ENCODE measurements around the gene BACH2. TPM values are rescaled to one million over a fixed set of nuclear protein-coding genes. Genes with fewer than 3 reads are reported as not detected.

BACH2 gene
- total RNA-seq, 2 donors from 2014 or later, result 0.52 to 1.2 TPM

DNA sequence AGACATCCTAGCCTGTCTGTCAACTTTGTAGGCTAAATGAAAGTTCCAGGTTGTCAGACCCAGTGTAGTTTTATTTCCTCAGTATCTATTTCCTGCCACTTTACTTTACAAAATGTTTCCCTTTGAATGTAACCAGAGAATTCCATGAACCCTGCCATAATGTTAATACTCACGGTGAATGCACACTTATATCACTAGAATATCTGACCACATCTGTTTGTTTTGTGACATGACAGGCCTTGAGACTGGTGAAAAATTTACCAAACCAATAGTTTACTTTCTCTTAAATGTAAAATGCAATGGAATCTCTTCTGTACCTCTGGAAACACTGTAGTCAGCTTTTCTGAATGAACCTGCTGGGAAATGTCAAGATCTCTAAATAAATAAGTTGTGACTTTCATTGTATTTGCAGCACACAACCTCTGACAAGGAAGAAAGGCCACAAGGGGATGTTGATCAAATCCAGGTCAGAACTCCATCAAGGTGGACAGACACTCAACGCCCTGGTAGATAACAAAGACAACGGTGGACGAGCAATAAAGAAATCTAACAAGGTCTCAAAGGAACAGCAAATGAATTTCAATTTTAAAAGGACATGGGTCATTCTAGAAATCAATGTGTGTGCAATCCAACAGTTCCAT, 59.2 kb downstream of the BACH2 start:
- no peaks in the 10 kb centered on the region for H3K4me1 ChIP-seq
- TF ChIP-seq, protein P1, sequence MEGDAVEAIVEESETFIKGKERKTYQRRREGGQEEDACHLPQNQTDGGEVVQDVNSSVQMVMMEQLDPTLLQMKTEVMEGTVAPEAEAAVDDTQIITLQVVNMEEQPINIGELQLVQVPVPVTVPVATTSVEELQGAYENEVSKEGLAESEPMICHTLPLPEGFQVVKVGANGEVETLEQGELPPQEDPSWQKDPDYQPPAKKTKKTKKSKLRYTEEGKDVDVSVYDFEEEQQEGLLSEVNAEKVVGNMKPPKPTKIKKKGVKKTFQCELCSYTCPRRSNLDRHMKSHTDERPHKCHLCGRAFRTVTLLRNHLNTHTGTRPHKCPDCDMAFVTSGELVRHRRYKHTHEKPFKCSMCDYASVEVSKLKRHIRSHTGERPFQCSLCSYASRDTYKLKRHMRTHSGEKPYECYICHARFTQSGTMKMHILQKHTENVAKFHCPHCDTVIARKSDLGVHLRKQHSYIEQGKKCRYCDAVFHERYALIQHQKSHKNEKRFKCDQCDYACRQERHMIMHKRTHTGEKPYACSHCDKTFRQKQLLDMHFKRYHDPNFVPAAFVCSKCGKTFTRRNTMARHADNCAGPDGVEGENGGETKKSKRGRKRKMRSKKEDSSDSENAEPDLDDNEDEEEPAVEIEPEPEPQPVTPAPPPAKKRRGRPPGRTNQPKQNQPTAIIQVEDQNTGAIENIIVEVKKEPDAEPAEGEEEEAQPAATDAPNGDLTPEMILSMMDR (IDR thresholded peaks at IDR 0.05), result no peak
- H3K36me3 ChIP-seq, result no peaks in the 10 kb centered on the region
- no peaks in the 10 kb centered on the region for H3K27me3 ChIP-seq
- H3K4me3 ChIP-seq, result no peak overlapping the region
- no peak overlapping the region for H3K27ac ChIP-seq
- H3K9me3 ChIP-seq, result no peaks in the 10 kb centered on the region
- no peak for DNase-seq
- no peak overlapping the region for H3K9ac ChIP-seq (ENCODE audit: low read depth in 2 of 2, low read length in 2 of 2)
- intact Hi-C loops (cut with DNase I), result no loop called here

DNA sequence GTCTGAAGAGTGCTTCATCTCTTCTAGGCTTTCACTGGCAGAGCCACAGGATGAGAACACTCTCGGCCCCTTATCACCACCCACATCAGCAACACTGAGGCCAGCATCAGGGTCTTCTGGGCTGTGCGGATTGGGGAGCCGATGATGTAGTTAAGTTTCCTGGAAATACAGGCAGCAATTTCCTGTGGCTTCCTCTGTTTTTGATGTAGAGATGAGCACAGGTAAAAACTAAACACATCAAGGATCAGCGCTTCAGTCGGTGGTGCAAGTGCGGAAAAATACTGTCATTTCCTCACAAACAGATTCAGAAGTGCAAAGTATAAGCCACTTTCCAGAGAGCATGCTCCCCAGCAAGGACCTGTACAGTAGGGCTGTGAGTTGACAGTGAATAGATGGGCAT, 62.6 kb downstream of the BACH2 start:
- H3K27me3 ChIP-seq, result no peaks in the 10 kb centered on the region
- intact Hi-C loops (cut with DNase I), result no loop called here
- H3K9ac ChIP-seq (ENCODE audit: low read depth in 2 of 2, low read length in 2 of 2), result no peak overlapping the region
- no peak overlapping the region for H3K4me3 ChIP-seq
- H3K9me3 ChIP-seq, result no peaks in the 10 kb centered on the region
- no peak for DNase-seq
- no peak overlapping the region for H3K27ac ChIP-seq
- H3K4me1 ChIP-seq, result no peaks in the 10 kb centered on the region
- TF ChIP-seq, protein P1 (IDR thresholded peaks at IDR 0.05), result no peak
- no peaks in the 10 kb centered on the region for H3K36me3 ChIP-seq

DNA sequence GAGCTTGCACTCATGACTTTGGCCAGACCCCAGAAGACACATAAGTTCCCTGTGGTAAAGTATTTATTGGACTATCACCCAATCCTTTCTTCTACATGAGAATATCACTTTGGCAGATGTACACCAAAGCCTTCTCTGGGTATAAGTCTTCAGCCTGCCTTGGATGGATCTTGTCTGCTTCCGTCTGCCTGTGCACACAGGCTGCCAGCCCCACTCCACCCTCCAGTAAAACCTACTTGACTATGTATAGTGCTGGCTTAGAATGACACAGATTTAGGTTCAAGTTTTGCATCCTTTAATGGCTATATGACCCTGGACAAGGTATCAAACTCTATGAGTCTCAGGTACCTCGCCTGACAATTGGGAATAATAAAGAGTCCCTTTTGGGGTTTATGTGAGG, 63.4 kb downstream of the BACH2 start:
- Histone ChIP-seq H3K9ac (ENCODE audit: low read depth in 2 of 2, low read length in 2 of 2) (no peak overlapping the region), H3K36me3 (no peaks in the 10 kb centered on the region), H3K9me3 (no peaks in the 10 kb centered on the region), H3K27ac (no peak overlapping the region), H3K4me3 (no peak overlapping the region), H3K4me1 (no peaks in the 10 kb centered on the region), H3K27me3 (no peaks in the 10 kb centered on the region)
- TF ChIP-seq, protein P1 (IDR thresholded peaks at IDR 0.05), result no peak
- intact Hi-C loops (cut with DNase I), result no loop called here
- no peak for DNase-seq

DNA sequence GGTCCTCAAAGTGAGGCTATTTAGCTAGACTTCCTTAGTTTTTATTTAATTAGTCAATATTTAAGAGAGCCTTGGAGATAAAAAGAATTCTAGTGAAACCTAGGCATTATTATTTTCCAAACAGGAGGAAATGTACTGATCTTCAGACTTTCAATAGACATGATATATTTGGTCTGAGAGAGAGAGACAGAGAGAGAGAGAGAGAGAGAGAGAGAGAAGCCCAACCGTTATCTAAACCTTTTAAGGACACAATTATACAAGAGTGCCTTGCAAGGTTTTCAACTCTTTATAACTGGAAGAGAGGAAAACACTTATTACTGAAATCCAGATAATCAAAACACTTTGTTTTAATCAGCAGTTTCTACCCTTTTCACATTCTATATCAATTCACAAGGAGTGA, 64.8 kb downstream of the BACH2 start:
- no peak overlapping the region for H3K4me3 ChIP-seq
- H3K36me3 ChIP-seq, result no peaks in the 10 kb centered on the region
- H3K27ac ChIP-seq, result no peak overlapping the region
- no peak overlapping the region for H3K9ac ChIP-seq (ENCODE audit: low read depth in 2 of 2, low read length in 2 of 2)
- intact Hi-C loops (cut with DNase I), result no loop called here
- no peaks in the 10 kb centered on the region for H3K9me3 ChIP-seq
- no peaks in the 10 kb centered on the region for H3K4me1 ChIP-seq
- no peak for DNase-seq
- TF ChIP-seq, protein P1 (IDR thresholded peaks at IDR 0.05), result no peak
- H3K27me3 ChIP-seq, result no peaks in the 10 kb centered on the region

DNA sequence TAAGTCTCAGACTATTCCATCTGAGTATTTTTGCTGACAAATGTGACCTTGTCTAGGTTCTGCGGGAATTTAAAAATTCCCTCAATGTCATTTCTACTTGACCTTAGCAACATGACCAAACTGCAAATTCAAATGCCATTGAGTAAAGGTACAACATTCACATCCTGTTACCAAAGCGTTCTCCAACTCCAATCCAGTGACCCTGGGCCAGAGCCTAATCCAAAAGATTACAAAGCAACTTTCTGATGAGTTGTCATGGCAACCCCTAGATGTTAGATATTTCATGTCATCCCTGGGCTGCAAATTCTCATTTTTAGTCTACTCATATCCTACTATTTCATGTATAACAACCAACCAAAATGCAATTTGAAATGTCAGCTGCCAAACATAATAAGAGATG, 65.3 kb downstream of the BACH2 start:
- TF ChIP-seq, protein P1 (IDR thresholded peaks at IDR 0.05), result no peak
- H3K27ac ChIP-seq, result no peak overlapping the region
- no peak overlapping the region for H3K4me3 ChIP-seq
- no peaks in the 10 kb centered on the region for H3K27me3 ChIP-seq
- intact Hi-C loops (cut with DNase I), result no loop called here
- no peaks in the 10 kb centered on the region for H3K36me3 ChIP-seq
- H3K4me1 ChIP-seq, result no peaks in the 10 kb centered on the region
- DNase-seq, result no peak
- H3K9me3 ChIP-seq, result no peaks in the 10 kb centered on the region
- no peak overlapping the region for H3K9ac ChIP-seq (ENCODE audit: low read depth in 2 of 2, low read length in 2 of 2)
